HepG2 (cell line): ENCODE data around the gene ARHGEF12. TPM values are rescaled to one million over a fixed set of nuclear protein-coding genes. Genes with fewer than 3 reads are reported as not detected.
A peak's percentile ranks its signal among the peaks of the same experiment; 100 is the strongest.

Source experiments
- ATAC-seq: fragments of 200-7000 bp; cut with Tn5 transposase; 3 replicates; pipeline ENCODE4 v1.9.1; 2020; ENCODE audit warnings: mild to moderate bottlenecking, moderate library complexity
- BruUV-seq: library from RNA; stranded (reverse); fragments of 400-500 nt; replicated peaks from 2 replicates; lab custom pipeline; 2021; lab: Mats Ljungman, UMichigan
- CTCF ChIA-PET: fragments of 300-600 bp; formaldehyde crosslinking; extraction: SDS; loops from one replicate; lab custom pipeline; 2021; ENCODE audit warnings: low total read pairs, inconsistent platforms, low intra/inter-chr PET ratio; lab: Yijun Ruan, JAX
- POLR2A ChIA-PET: fragments of 350-600 bp; sonication (Branson Sonifier 250); formaldehyde crosslinking; loops from one replicate; lab custom pipeline; 2020; ENCODE audit warnings: antibody characterized with exemption, inconsistent platforms; lab: Yijun Ruan, JAX
- DNase-seq: peaks from one replicate; pipeline ENCODE4 v3.0.0-alpha.2; 2015; ENCODE audit warnings: low spot score
- FAIRE-seq: peaks from 3 replicates; lab custom pipeline; 2011; peaks lifted over from hg19 to GRCh38; lab: Jason Lieb, UNC
- H2AFZ ChIP-seq: one replicate; pipeline ENCODE4 v1.6.1; 2011; ENCODE audit warnings: low read length, inconsistent platforms
- H3K27ac ChIP-seq: fragments of 300-600 bp; 3 replicates; pipeline ENCODE4 v1.8.0; 2011; ENCODE audit warnings: mixed run types, mild to moderate bottlenecking, mixed read lengths, low read length, inconsistent platforms; ENCODE audit not compliant: insufficient read depth; ENCODE audit errors: extremely low read length
- H3K27me3 ChIP-seq, 2 experiments: fragments of 200-600 bp in 1 of 2; 2 replicates in 1 of 2; 3 replicates in 1 of 2; pipeline versions ENCODE4 v1.6.0 to v1.8.0; 2011; ENCODE audit warnings: low read length in 2 of 2, mild to moderate bottlenecking in 2 of 2, moderate library complexity in 2 of 2, inconsistent platforms in 1 of 2; ENCODE audit not compliant: insufficient read depth in 2 of 2, control insufficient read depth in 1 of 2
- H3K36me3 ChIP-seq, 2 experiments: fragments of 200-600 bp in 1 of 2; replicated peaks in 1 of 2; 2 replicates in 1 of 2; 3 replicates in 1 of 2; pipeline versions ENCODE4 v1.5.1 to v1.8.0; 2011; ENCODE audit warnings: low read length in 2 of 2, inconsistent platforms in 1 of 2; ENCODE audit not compliant: insufficient read depth in 2 of 2, control insufficient read depth in 1 of 2
- H3K4me1 ChIP-seq: 2 replicates; pipeline ENCODE4 v1.5.1; 2012; ENCODE audit warnings: low read length, inconsistent platforms; ENCODE audit not compliant: insufficient read depth
- H3K4me2 ChIP-seq: 2 replicates; pipeline ENCODE4 v1.6.0; 2011; ENCODE audit warnings: low read depth, low read length, inconsistent platforms
- H3K4me3 ChIP-seq, 3 experiments: fragments of 200-600 bp in 1 of 3; sonication (generic), shearing (Covaris generic) in 1 of 3; replicated peaks in 1 of 3; 2 replicates each; pipeline ENCODE4 v1.5.1; 2011 to 2016; ENCODE audit warnings: low read length in 3 of 3, inconsistent platforms in 2 of 3, low read depth in 2 of 3, mild to moderate bottlenecking in 2 of 3, control low read depth in 1 of 3, mixed read lengths in 1 of 3; ENCODE audit not compliant: insufficient read depth in 1 of 3
- H3K79me2 ChIP-seq: one replicate; pipeline ENCODE4 v1.6.1; 2011; ENCODE audit warnings: low read length, inconsistent platforms; ENCODE audit not compliant: insufficient read depth
- H3K9ac ChIP-seq: 2 replicates; pipeline ENCODE4 v1.6.0; 2011; ENCODE audit warnings: mild to moderate bottlenecking, low read depth, low read length, inconsistent platforms; ENCODE audit not compliant: insufficient read depth
- H3K9me3 ChIP-seq: 2 replicates; pipeline ENCODE4 v1.5.1; 2012; ENCODE audit warnings: mild to moderate bottlenecking, low read length
- H4K20me1 ChIP-seq: 2 replicates; pipeline ENCODE4 v1.6.0; 2011; ENCODE audit warnings: inconsistent platforms, mild to moderate bottlenecking, low read length, moderate library complexity; ENCODE audit not compliant: insufficient read depth
- ARID5B ChIP-seq: IDR thresholded peaks from 2 replicates; pipeline ENCODE4 v1.4.0; 2020; ENCODE audit warnings: mild to moderate bottlenecking, missing genetic modification reagents
- HNRNPK ChIP-seq: fragments of 200-400 bp; formaldehyde crosslinking; IDR thresholded peaks from 2 replicates; pipeline ENCODE4 v1.6.1; 2018; ENCODE audit warnings: low read length, low read depth, moderate library complexity, mild to moderate bottlenecking; ENCODE audit not compliant: poor library complexity, severe bottlenecking
- MAX ChIP-seq: IDR thresholded peaks from 2 replicates; pipeline ENCODE4 v1.6.1; 2012; ENCODE audit warnings: inconsistent platforms
- MED13 ChIP-seq: sonication (generic); formaldehyde crosslinking; IDR thresholded peaks from 2 replicates; pipeline ENCODE4 v1.5.0; 2020; ENCODE audit warnings: missing genetic modification reagents
- SOX13 ChIP-seq, 3 experiments: fragments of 450-650 bp in 1 of 3; sonication (generic) in 1 of 3; formaldehyde crosslinking in 1 of 3; IDR thresholded peaks in 2 of 3; conservative IDR thresholded peaks in 1 of 3; 2 replicates each; pipeline versions ENCODE4 v1.5.0 to v1.6.1; 2016 to 2020; ENCODE audit warnings: antibody characterized with exemption in 1 of 3, mild to moderate bottlenecking in 1 of 3, missing compliant biosample characterization in 1 of 3, missing genetic modification reagents in 1 of 3, moderate library complexity in 1 of 3
- WGBS: methylation state at CpG from one replicate; pipeline ENCODE4 v1.1.6; 2017; ENCODE audit warnings: low lambda C conversion rate; 5-methylcytosine and 5-hydroxymethylcytosine counted together
- in situ Hi-C: cut with HindIII; loops from 2 replicates; pipeline ENCODE4 v1.10.0; 2017; ENCODE audit warnings: low pct_unique_long_range_greater_than_20kb; ENCODE audit not compliant: extremely low pct_ligation_motif_present
- intact Hi-C: fragments of 100-400 bp; cut with micrococcal nuclease; formaldehyde crosslinking; loops from one replicate; pipeline ENCODE4 v1.10.0; 2022; ENCODE audit not compliant: unreplicated experiment
- polyA plus RNA-seq, 8 experiments: library from polyadenylated mRNA; depleted of rRNA in 3 of 8; stranded (reverse) in 7 of 8; unstranded in 1 of 8; fragments of >200 nt; fragmentation: Illumina TruSeq in 4 of 8; extraction: Trizol in 4 of 8; gene quantifications; 2 replicates each; pipeline versions ENCODE4 v1.2.1 to v1.2.3, GENCODE V29; 2011 to 2016; ENCODE audit warnings: low read depth in 4 of 8, missing spikeins in 1 of 8, mixed read lengths in 1 of 8; ENCODE audit not compliant: insufficient read depth in 1 of 8
- total RNA-seq, 5 experiments: library from RNA; depleted of rRNA; stranded (reverse); fragments of >200 nt; fragmentation: Illumina TruSeq; extraction: Trizol; gene quantifications; 2 replicates each; pipeline ENCODE4 v1.2.3, GENCODE V29; 2016; ENCODE audit warnings: low read depth in 1 of 5
- TF ChIP-seq, protein P1 (sequence below): sonication (generic); formaldehyde crosslinking; conservative IDR thresholded peaks from 2 replicates; pipeline ENCODE4 v1.5.0; 2020; ENCODE audit warnings: missing genetic modification reagents

The ARHGEF12 gene
- total and polyA plus RNA-seq, 2 of the 13 experiments (the other 11 are each of a cell fraction or from before 2014, with no cell fraction given) = 17.9 to 54.4 TPM

DNA sequence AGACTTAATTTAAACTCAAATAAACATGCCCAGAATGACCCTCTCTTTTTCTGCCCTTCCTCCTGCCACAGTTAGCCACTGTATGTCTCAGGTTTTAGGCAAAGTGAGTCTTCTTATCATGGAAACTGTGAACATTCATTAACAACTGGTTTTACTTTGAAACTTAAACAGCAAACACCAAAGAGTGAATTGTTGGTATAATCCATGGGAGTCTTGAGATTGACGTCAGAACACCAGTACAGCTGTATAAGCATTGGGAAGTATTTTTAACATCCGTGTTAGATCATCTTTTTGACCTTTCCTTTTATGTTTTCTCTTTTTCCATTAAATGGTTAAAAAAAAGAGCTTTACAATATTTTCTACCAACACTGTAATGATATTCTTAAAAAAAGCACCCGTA is 38.9 kb downstream of the ARHGEF12 start (continued):
- TF ChIP-seq ARID5B (CRISPR knock-in tag) (no peak), MED13 (no peak)

GRCh38 chr11:120376547-120377182 is 40.5 kb downstream of the ARHGEF12 start:
- Histone ChIP-seq H3K36me3 (no peaks in the 10 kb centered on the region), H4K20me1 (peaks cover 19% of the 10 kb centered on the region), H3K9ac (no peak overlapping the region), H3K4me2 (no peak overlapping the region), H3K27ac (no peak overlapping the region), H3K4me3 (no peak overlapping the region), H3K9me3 (peaks cover 4% of the 10 kb centered on the region; the same call in 1 of the 2 replicates), H3K27me3 (no peaks in the 10 kb centered on the region), H2AFZ (no peak overlapping the region), H3K79me2 (peaks cover 97% of the 10 kb centered on the region), H3K4me1 (peaks cover 57% of the 10 kb centered on the region)
- CTCF ChIA-PET = no interaction called here
- ATAC-seq = no peak
- DNase-seq = no peak
- POLR2A ChIA-PET = interaction anchor here (1.3 kb wide), 1 partner anchor 14 kb away, joined by 4 read pairs; no protein-coding TSS in a partner anchor
- FAIRE-seq = no peak
- intact Hi-C loops = no loop called here
- no TSS peak for BruUV-seq
- WGBS = 95% methylated on average over 6 of the region's 6 CpGs
- TF ChIP-seq HNRNPK (peak; percentile 74), SOX13 (IDR thresholded peaks at IDR 0.05) (no peak), SOX13 (CRISPR knock-in tag; conservative IDR thresholded peaks at IDR 0.05 in 1 of 2, IDR thresholded peaks at IDR 0.05 in 1 of 2) (0 out of 4 replicates have a peak, but pooled peaks of 1 of the 2 experiments have one; percentile 9), MAX (no peak)
- TF ChIP-seq, protein P1, sequence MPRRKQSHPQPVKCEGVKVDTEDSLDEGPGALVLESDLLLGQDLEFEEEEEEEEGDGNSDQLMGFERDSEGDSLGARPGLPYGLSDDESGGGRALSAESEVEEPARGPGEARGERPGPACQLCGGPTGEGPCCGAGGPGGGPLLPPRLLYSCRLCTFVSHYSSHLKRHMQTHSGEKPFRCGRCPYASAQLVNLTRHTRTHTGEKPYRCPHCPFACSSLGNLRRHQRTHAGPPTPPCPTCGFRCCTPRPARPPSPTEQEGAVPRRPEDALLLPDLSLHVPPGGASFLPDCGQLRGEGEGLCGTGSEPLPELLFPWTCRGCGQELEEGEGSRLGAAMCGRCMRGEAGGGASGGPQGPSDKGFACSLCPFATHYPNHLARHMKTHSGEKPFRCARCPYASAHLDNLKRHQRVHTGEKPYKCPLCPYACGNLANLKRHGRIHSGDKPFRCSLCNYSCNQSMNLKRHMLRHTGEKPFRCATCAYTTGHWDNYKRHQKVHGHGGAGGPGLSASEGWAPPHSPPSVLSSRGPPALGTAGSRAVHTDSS = no peak
- TF ChIP-seq, all 625 proteins: peak for 2
- in situ Hi-C loops = no loop called here
